K562 (cell line): ENCODE data around the gene IGFBP7. TPM values are rescaled to one million over a fixed set of nuclear protein-coding genes. Genes with fewer than 3 reads are reported as not detected.

Experiments used
- ATAC-seq: fragments of 200-7000 bp; cut with Tn5 transposase; 3 replicates; pipeline ENCODE4 v1.9.1; 2020; ENCODE audit warnings: moderate library complexity
- BruUV-seq: library from RNA; stranded (reverse); fragments of 400-500 nt; replicated peaks from 2 replicates; lab custom pipeline; 2021; lab: Mats Ljungman, UMichigan
- CTCF ChIA-PET: fragments of 300-600 bp; formaldehyde crosslinking; extraction: SDS; loops from one replicate; lab custom pipeline; 2021; ENCODE audit warnings: low intra/inter-chr PET ratio; lab: Yijun Ruan, JAX
- POLR2A ChIA-PET: fragments of 300-600, 350-650 bp; sonication (Branson Sonifier 250); formaldehyde crosslinking; extraction: SDS; loops from one replicate; lab custom pipeline; 2021; ENCODE audit warnings: antibody characterized with exemption, inconsistent platforms; lab: Yijun Ruan, JAX
- DNase-seq, 4 experiments: peaks; one replicate each; pipeline versions ENCODE4 v3.0.0 to v3.0.0-alpha.2; 2011 to 2018; ENCODE audit warnings: low spot score in 3 of 4, mixed read lengths in 3 of 4; ENCODE audit errors: extremely low read depth in 1 of 4
- FAIRE-seq: peaks from 2 replicates; lab custom pipeline; 2011; peaks lifted over from hg19 to GRCh38; lab: Jason Lieb, UNC
- H2AFZ ChIP-seq: 2 replicates; pipeline ENCODE4 v1.6.0; 2011; ENCODE audit warnings: low read depth, low read length, control low read depth, inconsistent platforms
- H3K27ac ChIP-seq: fragments of 200-600 bp; 3 replicates; pipeline ENCODE4 v1.8.0; 2011; ENCODE audit warnings: low read depth, mild to moderate bottlenecking, control low read depth, inconsistent platforms, low read length, moderate library complexity, mixed read lengths; ENCODE audit errors: extremely low read depth
- H3K27me3 ChIP-seq, 2 experiments: fragments of 300-600 bp in 1 of 2; 2 replicates in 1 of 2; 3 replicates in 1 of 2; pipeline versions ENCODE4 v1.6.0 to v1.8.0; 2011; ENCODE audit warnings: inconsistent platforms in 2 of 2, low read length in 2 of 2, mild to moderate bottlenecking in 1 of 2, mixed read lengths in 1 of 2, moderate library complexity in 1 of 2; ENCODE audit not compliant: control insufficient read depth in 2 of 2, insufficient read depth in 2 of 2
- H3K36me3 ChIP-seq: fragments of 300-600 bp; 3 replicates; pipeline ENCODE4 v1.8.0; 2011; ENCODE audit warnings: mild to moderate bottlenecking, low read length, inconsistent platforms; ENCODE audit not compliant: control insufficient read depth, insufficient read depth
- H3K4me1 ChIP-seq, 2 experiments: fragments of 200-600 bp in 1 of 2; replicated peaks in 1 of 2; 2 replicates in 1 of 2; 3 replicates in 1 of 2; pipeline versions ENCODE4 v1.5.1 to v1.8.0; 2011; ENCODE audit warnings: inconsistent platforms in 2 of 2, low read length in 2 of 2, mild to moderate bottlenecking in 1 of 2, mixed read lengths in 1 of 2, moderate library complexity in 1 of 2; ENCODE audit not compliant: control insufficient read depth in 2 of 2, insufficient read depth in 2 of 2
- H3K4me2 ChIP-seq: 2 replicates; pipeline ENCODE4 v1.6.1; 2011; ENCODE audit warnings: low read length, control low read depth, inconsistent platforms, mixed read lengths; ENCODE audit not compliant: insufficient read depth
- H3K4me3 ChIP-seq: fragments of 200-600 bp; sonication (generic), shearing (Covaris generic); 2 replicates; pipeline ENCODE4 v1.5.1; 2016; ENCODE audit warnings: control low read depth, inconsistent platforms
- H3K79me2 ChIP-seq: fragments of 200-600 bp; 3 replicates; pipeline ENCODE4 v1.8.0; 2011; ENCODE audit warnings: low read length, inconsistent platforms; ENCODE audit not compliant: control insufficient read depth, insufficient read depth
- H3K9ac ChIP-seq, 2 experiments: 2 replicates each; pipeline versions ENCODE4 v1.6.0 to v1.6.1; 2011; ENCODE audit warnings: low read depth in 2 of 2, low read length in 2 of 2, control low read depth in 1 of 2, inconsistent platforms in 1 of 2, mild to moderate bottlenecking in 1 of 2, mixed read lengths in 1 of 2; ENCODE audit not compliant: insufficient read depth in 1 of 2
- H3K9me1 ChIP-seq: one replicate; pipeline ENCODE4 v1.6.0; 2011; ENCODE audit warnings: inconsistent platforms, mild to moderate bottlenecking, low read length, moderate library complexity; ENCODE audit not compliant: control insufficient read depth, insufficient read depth
- H3K9me3 ChIP-seq: replicated peaks from 2 replicates; pipeline ENCODE4 v1.5.1; 2011; ENCODE audit warnings: low read depth, low read length, inconsistent platforms; ENCODE audit not compliant: control insufficient read depth, insufficient read depth
- H4K20me1 ChIP-seq: replicated peaks from 2 replicates; pipeline ENCODE4 v1.6.1; 2011; ENCODE audit warnings: low read length, inconsistent platforms, mixed read lengths; ENCODE audit not compliant: control insufficient read depth, insufficient read depth
- ARNT ChIP-seq, 2 experiments: fragments of 450-650 bp; IDR thresholded peaks; 2 replicates each; pipeline ENCODE4 v1.6.1; 2016; ENCODE audit warnings: mild to moderate bottlenecking in 1 of 2
- CREB1 ChIP-seq, 2 experiments: sonication (generic) in 1 of 2; formaldehyde crosslinking in 1 of 2; IDR thresholded peaks; 2 replicates each; pipeline versions ENCODE4 v1.6.1 to v1.8.0; 2012 to 2022; ENCODE audit warnings: inconsistent platforms in 1 of 2, mild to moderate bottlenecking in 1 of 2, missing genetic modification reagents in 1 of 2, moderate library complexity in 1 of 2
- DDX20 ChIP-seq: fragments of 450-650 bp; IDR thresholded peaks from 2 replicates; pipeline ENCODE4 v1.6.1; 2016; ENCODE audit warnings: missing genetic modification characterization, low read depth, mild to moderate bottlenecking, missing compliant biosample characterization, moderate library complexity
- DIDO1 ChIP-seq: fragments of 450-650 bp; IDR thresholded peaks from 2 replicates; pipeline ENCODE4 v1.6.1; 2016; ENCODE audit warnings: low read depth, missing biosample characterization, missing genetic modification characterization
- ESRRB ChIP-seq: fragments of 250-450 bp; sonication (Bioruptor Pico); IDR thresholded peaks from 2 replicates; pipeline ENCODE4 v1.5.0; 2020; ENCODE audit warnings: mild to moderate bottlenecking, moderate library complexity, borderline replicate concordance
- ILF3 ChIP-seq: fragments of 450-650 bp; IDR thresholded peaks from 2 replicates; pipeline ENCODE4 v1.6.1; 2018; ENCODE audit warnings: antibody characterized with exemption, mild to moderate bottlenecking, moderate library complexity, borderline replicate concordance
- LEF1 ChIP-seq: fragments of 450-650 bp; IDR thresholded peaks from 2 replicates; pipeline ENCODE4 v1.6.1; 2016; ENCODE audit warnings: mild to moderate bottlenecking
- MED1 ChIP-seq: sonication (generic); formaldehyde crosslinking; IDR thresholded peaks from 2 replicates; pipeline ENCODE4 v1.8.1; 2023; ENCODE audit warnings: missing genetic modification reagents, borderline replicate concordance
- MTA1 ChIP-seq: fragments of 450-650 bp; IDR thresholded peaks from 2 replicates; pipeline ENCODE4 v1.6.1; 2017; ENCODE audit warnings: borderline replicate concordance
- NCOA6 ChIP-seq: fragments of 450-650 bp; IDR thresholded peaks from 2 replicates; pipeline ENCODE4 v1.6.1; 2017; ENCODE audit warnings: mild to moderate bottlenecking
- SP1 ChIP-seq: sonication (generic); formaldehyde crosslinking; IDR thresholded peaks from 2 replicates; pipeline ENCODE4 v1.8.1; 2022; ENCODE audit warnings: mild to moderate bottlenecking, missing genetic modification reagents
- ZHX1 ChIP-seq: fragments of 150-350 bp; conservative IDR thresholded peaks from 2 replicates; pipeline ENCODE4 v1.6.1; 2014; ENCODE audit warnings: low read length
- ZNF277 ChIP-seq: fragments of 250-450 bp; sonication (Bioruptor Pico); IDR thresholded peaks from 2 replicates; pipeline ENCODE4 v1.8.0; 2022; ENCODE audit warnings: inconsistent platforms, mild to moderate bottlenecking, moderate library complexity, borderline replicate concordance
- ZNF436 ChIP-seq: fragments of 250-450, 450-650 bp; sonication (Bioruptor Pico); formaldehyde crosslinking; IDR thresholded peaks from 2 replicates; pipeline ENCODE4 v1.7.0; 2020; ENCODE audit warnings: mild to moderate bottlenecking
- ZNF696 ChIP-seq: fragments of 250-450 bp; sonication (Bioruptor Pico); conservative IDR thresholded peaks from 2 replicates; pipeline ENCODE4 v1.4.0; 2020; ENCODE audit warnings: mild to moderate bottlenecking, moderate library complexity
- ZSCAN32 ChIP-seq: fragments of 450-650 bp; formaldehyde crosslinking; IDR thresholded peaks from 2 replicates; pipeline ENCODE4 v1.4.0; 2020; ENCODE audit warnings: mild to moderate bottlenecking, moderate library complexity
- in situ Hi-C: fragments of 300-500 bp; cut with MboI; formaldehyde crosslinking; loops from 4 replicates; pipeline ENCODE4 v1.15.0; 2018; ENCODE audit warnings: inconsistent platforms, mixed read lengths
- intact Hi-C: fragments of 100-400 bp; cut with micrococcal nuclease; formaldehyde crosslinking; loops from 2 replicates; pipeline ENCODE4 v1.14.2; 2022
- polyA plus RNA-seq, 8 experiments: library from polyadenylated mRNA; depleted of rRNA in 4 of 8; stranded (reverse) in 5 of 8; unstranded in 3 of 8; fragments of >200 nt; fragmentation: Nextera tagmentation in 2 of 8; fragmentation: Illumina TruSeq in 1 of 8; extraction: Ambion mirVana in 2 of 8; extraction: Trizol in 1 of 8; gene quantifications; 2 replicates each; pipeline versions ENCODE4 v1.2.1 to v1.2.3, GENCODE V29; 2011 to 2014; ENCODE audit warnings: inconsistent platforms in 1 of 8, missing spikeins in 1 of 8
- total RNA-seq, 7 experiments: library from RNA; depleted of rRNA in 6 of 7; stranded (reverse); fragments of >200 nt in 6 of 7; fragmentation: Illumina TruSeq in 2 of 7; extraction: Trizol in 2 of 7; gene quantifications; 2 replicates each; pipeline versions ENCODE4 v1.2.1 to v1.2.3, GENCODE V29; 2011 to 2021; ENCODE audit warnings: low replicate concordance in 1 of 7
- TF ChIP-seq, protein P1 (sequence below): fragments of 250-450 bp; sonication (Bioruptor Pico); IDR thresholded peaks from 2 replicates; pipeline ENCODE4 v1.4.0; 2020; ENCODE audit warnings: mild to moderate bottlenecking, moderate library complexity

Gene IGFBP7
- total and polyA plus RNA-seq, 9 of the 15 experiments (the other 6 are each of a cell fraction or from before 2014, with no cell fraction given) = 0.27 to 0.49 (median 0.29) TPM; not detected in 6

DNA sequence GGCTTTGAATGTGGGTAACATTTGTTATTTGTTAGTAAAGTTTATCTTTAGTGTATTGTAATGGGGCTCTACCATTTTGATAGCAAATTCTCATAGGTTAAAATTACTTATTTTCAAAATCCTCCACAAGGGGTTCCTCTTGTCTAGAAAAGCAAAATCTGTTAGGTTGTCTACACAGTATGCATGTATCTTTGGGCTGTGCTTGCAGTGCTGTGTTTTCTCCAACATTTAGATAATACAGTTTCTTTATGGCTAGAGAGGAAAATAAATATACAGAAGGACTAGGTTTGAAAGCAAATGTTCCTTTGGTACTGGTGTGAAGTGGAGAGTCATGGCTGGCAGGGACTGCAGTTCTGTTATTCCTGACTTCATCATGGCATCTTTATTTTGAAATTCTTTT is 91.2 kb downstream of the IGFBP7 start:
- H3K9me3 ChIP-seq = no peaks in the 10 kb centered on the region
- ChIA-PET POLR2A (interaction anchor here (0.6 kb wide), 1 partner anchor 41 kb away, joined by 5 read pairs; the partner anchor contains the start of gene NOA1), CTCF (no interaction called here)
- no peak overlapping the region for H3K9ac ChIP-seq
- H2AFZ ChIP-seq = no peak overlapping the region
- no peak overlapping the region for H3K27ac ChIP-seq
- peaks cover 89% of the 10 kb centered on the region for H3K36me3 ChIP-seq
- no peaks in the 10 kb centered on the region; the same call in 2 of the 3 replicates for H3K79me2 ChIP-seq
- no peaks in the 10 kb centered on the region for H3K4me1 ChIP-seq
- H3K4me3 ChIP-seq = no peak overlapping the region
- H4K20me1 ChIP-seq = no peaks in the 10 kb centered on the region; the same call in 1 of the 2 replicates
- intact Hi-C loops (no loop called here), in situ Hi-C loops (no loop called here)
- DNase-seq = no peak
- BruUV-seq = no TSS peak
- H3K27me3 ChIP-seq = no peaks in the 10 kb centered on the region
- no peaks in the 10 kb centered on the region for H3K9me1 ChIP-seq
- FAIRE-seq = no peak
- H3K4me2 ChIP-seq = no peak overlapping the region
- no peak for ATAC-seq
- TF ChIP-seq DIDO1 (tag) = no peak
- no peak for TF ChIP-seq ARNT (IDR thresholded peaks at IDR 0.05)
- no peak for TF ChIP-seq SP1 (CRISPR knock-in tag)
- TF ChIP-seq, protein P1, sequence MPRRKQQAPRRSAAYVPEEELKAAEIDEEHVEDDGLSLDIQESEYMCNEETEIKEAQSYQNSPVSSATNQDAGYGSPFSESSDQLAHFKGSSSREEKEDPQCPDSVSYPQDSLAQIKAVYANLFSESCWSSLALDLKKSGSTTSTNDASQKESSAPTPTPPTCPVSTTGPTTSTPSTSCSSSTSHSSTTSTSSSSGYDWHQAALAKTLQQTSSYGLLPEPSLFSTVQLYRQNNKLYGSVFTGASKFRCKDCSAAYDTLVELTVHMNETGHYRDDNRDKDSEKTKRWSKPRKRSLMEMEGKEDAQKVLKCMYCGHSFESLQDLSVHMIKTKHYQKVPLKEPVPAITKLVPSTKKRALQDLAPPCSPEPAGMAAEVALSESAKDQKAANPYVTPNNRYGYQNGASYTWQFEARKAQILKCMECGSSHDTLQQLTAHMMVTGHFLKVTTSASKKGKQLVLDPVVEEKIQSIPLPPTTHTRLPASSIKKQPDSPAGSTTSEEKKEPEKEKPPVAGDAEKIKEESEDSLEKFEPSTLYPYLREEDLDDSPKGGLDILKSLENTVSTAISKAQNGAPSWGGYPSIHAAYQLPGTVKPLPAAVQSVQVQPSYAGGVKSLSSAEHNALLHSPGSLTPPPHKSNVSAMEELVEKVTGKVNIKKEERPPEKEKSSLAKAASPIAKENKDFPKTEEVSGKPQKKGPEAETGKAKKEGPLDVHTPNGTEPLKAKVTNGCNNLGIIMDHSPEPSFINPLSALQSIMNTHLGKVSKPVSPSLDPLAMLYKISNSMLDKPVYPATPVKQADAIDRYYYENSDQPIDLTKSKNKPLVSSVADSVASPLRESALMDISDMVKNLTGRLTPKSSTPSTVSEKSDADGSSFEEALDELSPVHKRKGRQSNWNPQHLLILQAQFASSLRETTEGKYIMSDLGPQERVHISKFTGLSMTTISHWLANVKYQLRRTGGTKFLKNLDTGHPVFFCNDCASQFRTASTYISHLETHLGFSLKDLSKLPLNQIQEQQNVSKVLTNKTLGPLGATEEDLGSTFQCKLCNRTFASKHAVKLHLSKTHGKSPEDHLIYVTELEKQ = no peak
- TF ChIP-seq ZNF436 = no peak
- no peak for TF ChIP-seq ZSCAN32
- no peak for TF ChIP-seq ILF3
- TF ChIP-seq MTA1 = no peak
- TF ChIP-seq NCOA6 = no peak
- no peak for TF ChIP-seq LEF1
- no peak for TF ChIP-seq ZHX1
- TF ChIP-seq ESRRB (CRISPR knock-in tag) = no peak
- no peak for TF ChIP-seq DDX20 (tag)
- no peak for TF ChIP-seq MED1 (CRISPR knock-in tag)
- no peak for TF ChIP-seq ZNF696 (CRISPR knock-in tag)
- TF ChIP-seq CREB1 (IDR thresholded peaks at IDR 0.05) = no peak
- TF ChIP-seq CREB1 (CRISPR knock-in tag; IDR thresholded peaks at IDR 0.05) = no peak
- TF ChIP-seq ZNF277 (CRISPR knock-in tag) = no peak
